A549 (cell line): Measurements from ENCODE around the gene RASGRP2. TPM values are rescaled to one million over a fixed set of nuclear protein-coding genes. Genes with fewer than 3 reads are reported as not detected.

ENCODE experiments used
- ATAC-seq, 2 experiments: fragments of 200-7000 bp in 1 of 2; fragments of >200 bp in 1 of 2; cut with Nextera tagmentation in 1 of 2; cut with Tn5 transposase in 1 of 2; 3 replicates each; pipeline versions ENCODE4 v1.8.0 to v1.9.1; 2018 to 2020; ENCODE audit warnings: mild to moderate bottlenecking in 1 of 2, moderate library complexity in 1 of 2
- CTCF ChIA-PET: fragments of 300-600 bp; sonication (Branson Sonifier 250); formaldehyde crosslinking; extraction: SDS; loops from one replicate; lab custom pipeline; 2021; ENCODE audit warnings: antibody characterized with exemption, inconsistent platforms; lab: Yijun Ruan, JAX
- POLR2A ChIA-PET: fragments of 350-600 bp; formaldehyde crosslinking; extraction: SDS; loops from one replicate; lab custom pipeline; 2021; ENCODE audit warnings: antibody characterized with exemption, inconsistent platforms; lab: Yijun Ruan, JAX
- DNase-seq, 2 experiments: peaks; one replicate each; pipeline versions ENCODE4 v3.0.0 to v3.0.0-alpha.2; 2011 to 2016; ENCODE audit warnings: low read depth in 1 of 2, low spot score in 1 of 2
- FAIRE-seq: peaks from 2 replicates; lab custom pipeline; 2011; peaks lifted over from hg19 to GRCh38; lab: Jason Lieb, UNC
- H3K27ac ChIP-seq, 2 experiments: fragments of >200 bp; sonication (Bioruptor Twin); formaldehyde crosslinking; 3 replicates each; pipeline ENCODE4 v1.5.1; 2016 to 2017
- H3K4me1 ChIP-seq: fragments of >200 bp; sonication (Bioruptor Twin); formaldehyde crosslinking; 3 replicates; pipeline ENCODE4 v1.6.1; 2016
- H3K4me2 ChIP-seq: fragments of >200 bp; sonication (Bioruptor Twin); formaldehyde crosslinking; 3 replicates; pipeline ENCODE4 v1.6.1; 2016
- H3K4me3 ChIP-seq: fragments of >200 bp; sonication (Bioruptor Twin); formaldehyde crosslinking; 3 replicates; pipeline ENCODE4 v1.5.1; 2016
- H3K9me3 ChIP-seq: fragments of >200 bp; sonication (Bioruptor Twin); formaldehyde crosslinking; 3 replicates; pipeline ENCODE4 v1.6.1; 2016
- CBX2 ChIP-seq: fragments of 200-600 bp; sonication (generic); IDR thresholded peaks from 2 replicates; pipeline ENCODE4 v1.6.1; 2016; ENCODE audit warnings: low read depth, mild to moderate bottlenecking, borderline replicate concordance
- CBX8 ChIP-seq: fragments of 200-600 bp; sonication (generic); IDR thresholded peaks from 2 replicates; pipeline ENCODE4 v1.6.1; 2016
- CEBPB ChIP-seq, 2 experiments: fragments of >200 bp in 1 of 2; sonication (Bioruptor Twin) in 1 of 2; formaldehyde crosslinking in 1 of 2; IDR thresholded peaks; 2 replicates each; pipeline ENCODE4 v1.6.1; 2012 to 2016
- CHD4 ChIP-seq: fragments of 200-600 bp; sonication (generic); IDR thresholded peaks from 2 replicates; pipeline ENCODE4 v1.6.1; 2016; ENCODE audit warnings: antibody characterized with exemption, mild to moderate bottlenecking, borderline replicate concordance
- EHMT2 ChIP-seq: fragments of 200-600 bp; sonication (generic); IDR thresholded peaks from 2 replicates; pipeline ENCODE4 v1.6.1; 2016; ENCODE audit warnings: antibody characterized with exemption, low read depth, mild to moderate bottlenecking, moderate library complexity
- FOSB ChIP-seq: fragments of 250-450 bp; sonication (Bioruptor Pico); IDR thresholded peaks from 2 replicates; pipeline ENCODE4 v1.5.0; 2020; ENCODE audit warnings: mild to moderate bottlenecking, moderate library complexity
- FOXS1 ChIP-seq: fragments of 250-450 bp; sonication (Bioruptor Pico); IDR thresholded peaks from 2 replicates; pipeline ENCODE4 v1.5.0; 2020; ENCODE audit warnings: mild to moderate bottlenecking, moderate library complexity
- HDAC2 ChIP-seq: fragments of 200-600 bp; sonication (generic); IDR thresholded peaks from 2 replicates; pipeline ENCODE4 v1.6.1; 2016
- HOXB13 ChIP-seq: fragments of 250-450 bp; sonication (Bioruptor Pico); IDR thresholded peaks from 2 replicates; pipeline ENCODE4 v1.5.0; 2020; ENCODE audit warnings: low read depth, mild to moderate bottlenecking, moderate library complexity
- JUN ChIP-seq, 2 experiments: fragments of >200 bp; sonication (Bioruptor Twin); formaldehyde crosslinking; IDR thresholded peaks; 2 replicates in 1 of 2; 3 replicates in 1 of 2; pipeline ENCODE4 v1.6.1; 2016 to 2017
- KDM1A ChIP-seq: fragments of 200-600 bp; sonication (generic); IDR thresholded peaks from 2 replicates; pipeline ENCODE4 v1.6.1; 2016; ENCODE audit warnings: low read depth, mild to moderate bottlenecking
- MAFK ChIP-seq: fragments of 450-650 bp; IDR thresholded peaks from 2 replicates; pipeline ENCODE4 v1.6.1; 2014; ENCODE audit not compliant: partially characterized antibody
- PHF8 ChIP-seq: fragments of 200-600 bp; sonication (generic); IDR thresholded peaks from 2 replicates; pipeline ENCODE4 v1.6.1; 2016; ENCODE audit warnings: low read depth, mild to moderate bottlenecking, antibody characterized with exemption, moderate library complexity, borderline replicate concordance
- POLR2AphosphoS2 ChIP-seq: conservative IDR thresholded peaks from 2 replicates; pipeline ENCODE4 v1.6.1; 2012; ENCODE audit warnings: low read length, improper control_type of control experiment, inconsistent platforms
- RCOR1 ChIP-seq: fragments of 150-350 bp; IDR thresholded peaks from 2 replicates; pipeline ENCODE4 v1.6.1; 2014; ENCODE audit warnings: antibody characterized with exemption, low read length, low read depth
- SMC3 ChIP-seq: fragments of >200 bp; sonication (Bioruptor Twin); formaldehyde crosslinking; IDR thresholded peaks from 3 replicates; pipeline ENCODE4 v1.6.1; 2018; ENCODE audit warnings: inconsistent platforms
- SREBF2 ChIP-seq: fragments of 450-650 bp; IDR thresholded peaks from 2 replicates; pipeline ENCODE4 v1.6.1; 2014; ENCODE audit warnings: mild to moderate bottlenecking, moderate library complexity
- TP53 ChIP-seq: fragments of 250-450 bp; sonication (Bioruptor Pico); IDR thresholded peaks from 2 replicates; pipeline ENCODE4 v1.5.0; 2021; ENCODE audit warnings: mild to moderate bottlenecking, moderate library complexity
- ZC3H11A ChIP-seq: fragments of 450-650 bp; IDR thresholded peaks from 2 replicates; pipeline ENCODE4 v1.6.1; 2014; ENCODE audit warnings: antibody characterized with exemption, mild to moderate bottlenecking
- ZFP36 ChIP-seq: fragments of 450-650 bp; IDR thresholded peaks from 2 replicates; pipeline ENCODE4 v1.6.1; 2014; ENCODE audit warnings: borderline replicate concordance; ENCODE audit not compliant: partially characterized antibody
- ZNF302 ChIP-seq: fragments of 250-450 bp; sonication (Bioruptor Pico); IDR thresholded peaks from 2 replicates; pipeline ENCODE4 v1.9.0; 2021; ENCODE audit warnings: inconsistent platforms, mild to moderate bottlenecking, moderate library complexity
- WGBS: methylation state at CpG from one replicate; pipeline ENCODE4 v1.1.6; 2017; ENCODE audit errors: missing lambda C conversion rate; 5-methylcytosine and 5-hydroxymethylcytosine counted together
- polyA plus RNA-seq, 4 experiments: library from polyadenylated mRNA; depleted of rRNA in 3 of 4; stranded (reverse); fragments of >200 nt; fragmentation: RNase III in 1 of 4; extraction: RNeasy Plus Mini Kit Qiagen cat#74134 plus additional on column Dnase treatment in 1 of 4; gene quantifications; 2 replicates in 3 of 4; 3 replicates in 1 of 4; pipeline ENCODE4 v1.2.3, GENCODE V29; 2011 to 2017
- TF ChIP-seq, protein P1 (sequence below): fragments of 250-450 bp; sonication (Bioruptor Pico); IDR thresholded peaks from 2 replicates; pipeline ENCODE4 v1.5.0; 2021; ENCODE audit warnings: mild to moderate bottlenecking, moderate library complexity, borderline replicate concordance
- TF ChIP-seq, protein P2 (sequence below): IDR thresholded peaks from 2 replicates; pipeline ENCODE4 v1.6.1; 2012
- TF ChIP-seq, protein P3 (sequence below): IDR thresholded peaks from 2 replicates; pipeline ENCODE4 v1.6.1; 2012
- TF ChIP-seq, protein P4 (sequence below): fragments of 150-350 bp; IDR thresholded peaks from 2 replicates; pipeline ENCODE4 v1.6.1; 2014; ENCODE audit warnings: low read depth, mild to moderate bottlenecking, low read length

The RASGRP2 gene
- polyA plus RNA-seq, 2 of the 4 experiments (the other 2 are of a cell fraction), result 0.88 to 0.89 TPM

GRCh38 chr11:64696045-64696444 is 47.9 kb downstream of the RASGRP2 start:
- no peak overlapping the region for H3K4me3 ChIP-seq
- TF ChIP-seq, protein P1, sequence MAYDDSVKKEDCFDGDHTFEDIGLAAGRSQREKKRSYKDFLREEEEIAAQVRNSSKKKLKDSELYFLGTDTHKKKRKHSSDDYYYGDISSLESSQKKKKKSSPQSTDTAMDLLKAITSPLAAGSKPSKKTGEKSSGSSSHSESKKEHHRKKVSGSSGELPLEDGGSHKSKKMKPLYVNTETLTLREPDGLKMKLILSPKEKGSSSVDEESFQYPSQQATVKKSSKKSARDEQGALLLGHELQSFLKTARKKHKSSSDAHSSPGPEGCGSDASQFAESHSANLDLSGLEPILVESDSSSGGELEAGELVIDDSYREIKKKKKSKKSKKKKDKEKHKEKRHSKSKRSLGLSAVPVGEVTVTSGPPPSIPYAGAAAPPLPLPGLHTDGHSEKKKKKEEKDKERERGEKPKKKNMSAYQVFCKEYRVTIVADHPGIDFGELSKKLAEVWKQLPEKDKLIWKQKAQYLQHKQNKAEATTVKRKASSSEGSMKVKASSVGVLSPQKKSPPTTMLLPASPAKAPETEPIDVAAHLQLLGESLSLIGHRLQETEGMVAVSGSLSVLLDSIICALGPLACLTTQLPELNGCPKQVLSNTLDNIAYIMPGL (CRISPR knock-in tag), result no peak
- no peak for TF ChIP-seq HDAC2
- no peak for TF ChIP-seq MAFK
- no peak for TF ChIP-seq KDM1A
- TF ChIP-seq POLR2AphosphoS2, result no peak
- no peak for TF ChIP-seq FOSB (CRISPR knock-in tag)
- TF ChIP-seq CBX8, result no peak
- no peak for TF ChIP-seq RCOR1
- no peak for TF ChIP-seq SMC3
- TF ChIP-seq CHD4, result no peak
- no peaks in the 10 kb centered on the region for H3K4me1 ChIP-seq
- H3K9me3 ChIP-seq, result no peaks in the 10 kb centered on the region
- H3K4me2 ChIP-seq, result no peak overlapping the region
- DNase-seq, result no peak
- POLR2A ChIA-PET, result no interaction called here
- no peak for FAIRE-seq
- CTCF ChIA-PET, result interaction anchor here (1.7 to 5.8 kb wide), 2 partner anchors 7 to 12 kb away, joined by 4 to 44 read pairs; no protein-coding TSS in a partner anchor
- no peak for ATAC-seq
- no peak overlapping the region for H3K27ac ChIP-seq
- 66% methylated on average over 8 of the region's 8 CpGs for WGBS

DNA sequence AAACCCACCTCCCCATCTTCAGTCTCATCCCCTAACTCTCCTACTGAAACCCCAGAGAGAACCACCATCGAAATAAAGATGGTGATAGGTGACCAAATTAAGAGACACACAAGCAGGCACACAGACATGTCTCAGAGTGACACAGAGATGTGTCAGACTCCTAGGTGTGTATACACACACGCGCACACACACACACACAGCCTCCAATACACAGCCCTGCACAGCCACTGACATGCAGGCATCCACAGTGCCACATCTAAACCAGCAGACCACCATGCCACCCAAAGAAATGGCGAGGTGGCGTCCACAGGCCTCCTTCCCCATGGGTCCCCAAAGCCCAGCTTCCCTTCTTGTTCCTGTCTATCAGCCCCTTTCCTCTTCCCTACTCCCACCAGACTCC is 48.4 kb downstream of the RASGRP2 start:
- ATAC-seq, result no peak
- ChIA-PET CTCF (no interaction called here), POLR2A (no interaction called here)
- Histone ChIP-seq H3K9me3 (no peaks in the 10 kb centered on the region), H3K4me2 (no peak overlapping the region), H3K27ac (no peak overlapping the region), H3K4me3 (no peak overlapping the region), H3K4me1 (no peaks in the 10 kb centered on the region)
- no peak for DNase-seq
- TF ChIP-seq, protein P2, sequence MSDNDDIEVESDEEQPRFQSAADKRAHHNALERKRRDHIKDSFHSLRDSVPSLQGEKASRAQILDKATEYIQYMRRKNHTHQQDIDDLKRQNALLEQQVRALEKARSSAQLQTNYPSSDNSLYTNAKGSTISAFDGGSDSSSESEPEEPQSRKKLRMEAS, result no peak
- TF ChIP-seq, protein P1 (CRISPR knock-in tag), result no peak
- no peak for TF ChIP-seq PHF8
- TF ChIP-seq, protein P3, sequence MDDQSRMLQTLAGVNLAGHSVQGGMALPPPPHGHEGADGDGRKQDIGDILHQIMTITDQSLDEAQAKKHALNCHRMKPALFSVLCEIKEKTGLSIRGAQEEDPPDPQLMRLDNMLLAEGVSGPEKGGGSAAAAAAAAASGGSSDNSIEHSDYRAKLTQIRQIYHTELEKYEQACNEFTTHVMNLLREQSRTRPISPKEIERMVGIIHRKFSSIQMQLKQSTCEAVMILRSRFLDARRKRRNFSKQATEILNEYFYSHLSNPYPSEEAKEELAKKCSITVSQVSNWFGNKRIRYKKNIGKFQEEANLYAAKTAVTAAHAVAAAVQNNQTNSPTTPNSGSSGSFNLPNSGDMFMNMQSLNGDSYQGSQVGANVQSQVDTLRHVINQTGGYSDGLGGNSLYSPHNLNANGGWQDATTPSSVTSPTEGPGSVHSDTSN, result no peak
- no peak for TF ChIP-seq FOXS1 (CRISPR knock-in tag)
- no peak for TF ChIP-seq ZFP36
- TF ChIP-seq EHMT2, result no peak
- no peak for FAIRE-seq
- 55% methylated on average over 5 of the region's 5 CpGs for WGBS

- DNase-seq (no peak), ATAC-seq (no peak), FAIRE-seq (no peak)
- WGBS, result 22% methylated on average over 5 of the region's 5 CpGs
- TF ChIP-seq ZC3H11A (no peak), ZFP36 (no peak), ZNF302 (CRISPR knock-in tag) (no peak), FOXS1 (CRISPR knock-in tag) (no peak), CBX2 (no peak), SREBF2 (no peak), TP53 (no peak), HOXB13 (CRISPR knock-in tag) (no peak), CEBPB (IDR thresholded peaks at IDR 0.05) (no peak), JUN (IDR thresholded peaks at IDR 0.05) (no peak)
- TF ChIP-seq, protein P2, result no peak
- TF ChIP-seq, protein P4, sequence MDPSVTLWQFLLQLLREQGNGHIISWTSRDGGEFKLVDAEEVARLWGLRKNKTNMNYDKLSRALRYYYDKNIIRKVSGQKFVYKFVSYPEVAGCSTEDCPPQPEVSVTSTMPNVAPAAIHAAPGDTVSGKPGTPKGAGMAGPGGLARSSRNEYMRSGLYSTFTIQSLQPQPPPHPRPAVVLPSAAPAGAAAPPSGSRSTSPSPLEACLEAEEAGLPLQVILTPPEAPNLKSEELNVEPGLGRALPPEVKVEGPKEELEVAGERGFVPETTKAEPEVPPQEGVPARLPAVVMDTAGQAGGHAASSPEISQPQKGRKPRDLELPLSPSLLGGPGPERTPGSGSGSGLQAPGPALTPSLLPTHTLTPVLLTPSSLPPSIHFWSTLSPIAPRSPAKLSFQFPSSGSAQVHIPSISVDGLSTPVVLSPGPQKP, result no peak
- POLR2A ChIA-PET, result no interaction called here
- no peak overlapping the region for H3K27ac ChIP-seq
- no peak overlapping the region for H3K4me2 ChIP-seq
- no peaks in the 10 kb centered on the region for H3K4me1 ChIP-seq
- no peak overlapping the region for H3K4me3 ChIP-seq
- CTCF ChIA-PET, result interaction anchor here (0.8 to 1.4 kb wide), 4 partner anchors 24 to 246 kb away, joined by 3 to 10 read pairs (median 3); partner anchors contain the start of gene RASGRP2
- no peaks in the 10 kb centered on the region for H3K9me3 ChIP-seq
These were observed 49.0 kb downstream of the RASGRP2 start for GRCh38 chr11:64694821-64695365.
